Erythroblast (primary cell): ENCODE results near the gene CALHM6.

Experiments
- GATA1 ChIP-seq: IDR thresholded peaks from 2 replicates; pipeline ENCODE4 v1.6.1; 2011; ENCODE audit warnings: low read depth, mild to moderate bottlenecking, control low read depth, low read length, moderate library complexity
- POLR2A ChIP-seq: IDR thresholded peaks from 2 replicates; pipeline ENCODE4 v1.6.1; 2011; ENCODE audit warnings: mild to moderate bottlenecking, low read length

DNA sequence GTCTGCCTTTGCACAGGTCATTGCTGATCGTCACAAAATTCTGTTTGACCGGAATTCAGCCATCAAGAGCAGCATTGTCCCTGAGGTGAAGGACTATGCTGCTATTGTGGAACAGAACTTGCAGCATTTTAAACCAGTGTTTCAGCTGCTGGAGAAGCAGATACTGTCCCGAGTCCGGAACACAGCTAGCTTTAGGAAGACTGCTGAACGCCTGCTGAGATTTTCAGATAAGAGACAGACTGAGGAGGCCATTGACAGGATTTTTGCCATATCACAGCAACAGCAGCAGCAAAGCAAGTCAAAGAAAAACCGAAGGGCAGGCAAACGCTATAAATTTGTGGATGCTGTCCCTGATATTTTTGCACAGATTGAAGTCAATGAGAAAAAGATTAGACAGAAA, 24.6 kb upstream of the CALHM6 start:
- TF ChIP-seq POLR2A (no peak), GATA1 (no peak)
